Brain microvascular endothelial cell (primary cell): ENCODE results near the gene COL10A1.

ENCODE experiments used
- DNase-seq: peaks from one replicate; pipeline ENCODE4 v3.0.0-alpha.2; 2020
- H3K27ac ChIP-seq: fragments of 250-450 bp; sonication (Bioruptor Pico); 2 replicates; pipeline ENCODE4 v1.5.1; 2020; ENCODE audit warnings: mild to moderate bottlenecking, moderate library complexity
- H3K27me3 ChIP-seq: fragments of 250-450 bp; sonication (Bioruptor Pico); replicated peaks from 2 replicates; pipeline ENCODE4 v1.5.1; 2020; ENCODE audit warnings: mild to moderate bottlenecking
- H3K36me3 ChIP-seq: fragments of 250-450 bp; sonication (Bioruptor Pico); replicated peaks from 2 replicates; pipeline ENCODE4 v1.5.1; 2020; ENCODE audit warnings: mild to moderate bottlenecking
- H3K4me3 ChIP-seq: 2 replicates; pipeline ENCODE4 v1.5.1; 2011; ENCODE audit warnings: low read depth, mild to moderate bottlenecking, control low read depth, low read length, moderate library complexity
- CTCF ChIP-seq: IDR thresholded peaks from 2 replicates; pipeline ENCODE4 v1.5.1; 2011; ENCODE audit warnings: low read depth, mild to moderate bottlenecking, moderate library complexity, low read length, control low read depth, inconsistent platforms; ENCODE audit errors: missing control alignments
- in situ Hi-C: cut with HindIII; loops from 2 replicates; pipeline ENCODE4 v1.10.0; 2017; ENCODE audit warnings: low sequenced_read_pairs, low pct_ligation_motif_present

COL10A1 gene

GRCh38 chr6:116118608-116119007, 7.3 kb downstream of the COL10A1 start:
- Histone ChIP-seq H3K27ac (no peak overlapping the region), H3K36me3 (no peaks in the 10 kb centered on the region), H3K27me3 (no peaks in the 10 kb centered on the region), H3K4me3 (no peak overlapping the region)
- peak; percentile 51 for DNase-seq
- TF ChIP-seq CTCF = no peak
- in situ Hi-C loops = no loop called here

- Histone ChIP-seq H3K36me3 (no peaks in the 10 kb centered on the region), H3K4me3 (no peak overlapping the region), H3K27me3 (no peaks in the 10 kb centered on the region), H3K27ac (no peak overlapping the region)
- in situ Hi-C loops = no loop called here
- DNase-seq = no peak
- TF ChIP-seq CTCF = no peak
Measured at GRCh38 chr6:116115781-116116180, 10.2 kb downstream of the COL10A1 start.

GRCh38 chr6:116113386-116113785, 12.5 kb downstream of the COL10A1 start:
- DNase-seq = no peak
- H3K27ac ChIP-seq = no peak overlapping the region
- TF ChIP-seq CTCF = no peak
- no peaks in the 10 kb centered on the region for H3K36me3 ChIP-seq
- H3K4me3 ChIP-seq = no peak overlapping the region
- in situ Hi-C loops = no loop called here
- no peaks in the 10 kb centered on the region for H3K27me3 ChIP-seq

GRCh38 chr6:116111552-116112528, 14.1 kb downstream of the COL10A1 start:
- peak; percentile 65 for DNase-seq
- in situ Hi-C loops = no loop called here
- Histone ChIP-seq H3K27me3 (no peaks in the 10 kb centered on the region), H3K27ac (no peak overlapping the region), H3K36me3 (no peaks in the 10 kb centered on the region), H3K4me3 (no peak overlapping the region)
- TF ChIP-seq CTCF = peak; percentile 84

GRCh38 chr6:116108836-116109235, 17.1 kb downstream of the COL10A1 start:
- no peak for TF ChIP-seq CTCF
- no peak overlapping the region for H3K27ac ChIP-seq
- no peak for DNase-seq
- no peaks in the 10 kb centered on the region for H3K36me3 ChIP-seq
- no peak overlapping the region for H3K4me3 ChIP-seq
- no peaks in the 10 kb centered on the region for H3K27me3 ChIP-seq
- in situ Hi-C loops = no loop called here
